Stromal cell of bone marrow (primary cell): Measurements from ENCODE around the gene ZFYVE9.

Source experiments
- DNase-seq: peaks from one replicate; pipeline ENCODE4 v3.0.0-alpha.2; 2012; ENCODE audit warnings: low read depth

Gene ZFYVE9

GRCh38 chr1:52243221-52243987, 101.5 kb downstream of the ZFYVE9 start:
- DNase-seq, result no peak

GRCh38 chr1:52249831-52250230, 107.9 kb downstream of the ZFYVE9 start:
- no peak for DNase-seq

- DNase-seq, result no peak
Measured at GRCh38 chr1:52253421-52253820, 111.5 kb downstream of the ZFYVE9 start.

- DNase-seq, result no peak
Measured at GRCh38 chr1:52259886-52260285, 118.0 kb downstream of the ZFYVE9 start.

- DNase-seq, result no peak
Measured at GRCh38 chr1:52263153-52263910, 121.4 kb downstream of the ZFYVE9 start.

DNA sequence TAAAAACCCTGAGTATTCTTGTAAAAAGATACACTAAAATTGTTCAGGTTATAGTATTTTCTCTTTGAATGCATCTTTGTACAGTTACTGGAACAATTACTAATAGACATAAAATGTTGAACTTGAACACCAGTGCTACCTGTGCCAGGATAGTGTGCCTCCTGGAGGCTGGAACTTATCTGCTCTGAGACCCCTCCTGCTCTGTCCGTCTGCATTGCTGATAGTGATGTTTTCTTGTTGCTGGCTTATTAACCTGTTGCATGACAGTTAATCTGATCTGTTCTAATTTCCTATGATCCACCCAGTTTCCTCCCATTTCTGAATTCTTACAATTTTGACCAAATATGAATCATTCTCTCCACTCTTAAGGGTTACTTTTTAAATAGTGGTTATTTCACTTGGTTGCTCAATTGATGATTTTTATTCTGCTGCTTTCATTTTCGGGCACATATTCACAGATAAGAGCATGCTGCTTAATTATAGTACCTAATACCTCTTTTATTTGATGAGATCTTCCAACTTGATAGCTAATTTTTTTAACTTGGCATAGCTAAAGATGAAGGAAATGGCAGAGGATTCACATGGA, 122.7 kb downstream of the ZFYVE9 start:
- DNase-seq, result peak; percentile 9

- DNase-seq, result no peak
Measured at GRCh38 chr1:52266507-52266906, 124.6 kb downstream of the ZFYVE9 start.

DNA sequence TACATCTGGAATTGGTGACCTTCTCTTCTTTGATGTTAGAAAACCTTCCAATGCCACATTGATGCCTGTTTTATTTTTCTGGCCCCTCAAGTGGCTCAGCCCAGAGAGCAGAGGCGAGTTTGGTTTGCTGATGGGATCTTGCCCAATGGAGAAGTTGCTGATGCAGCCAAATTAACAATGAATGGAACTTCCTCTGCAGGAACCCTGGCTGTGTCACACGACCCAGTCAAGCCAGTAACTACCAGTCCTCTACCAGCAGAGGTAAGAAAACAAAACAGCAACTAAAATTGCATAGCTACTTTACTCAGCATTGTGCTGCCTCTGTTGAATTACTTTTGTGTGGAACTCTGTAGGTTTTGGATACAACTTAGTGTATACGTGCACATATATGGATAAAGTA, 126.5 kb downstream of the ZFYVE9 start:
- DNase-seq, result peak; percentile 16

DNA sequence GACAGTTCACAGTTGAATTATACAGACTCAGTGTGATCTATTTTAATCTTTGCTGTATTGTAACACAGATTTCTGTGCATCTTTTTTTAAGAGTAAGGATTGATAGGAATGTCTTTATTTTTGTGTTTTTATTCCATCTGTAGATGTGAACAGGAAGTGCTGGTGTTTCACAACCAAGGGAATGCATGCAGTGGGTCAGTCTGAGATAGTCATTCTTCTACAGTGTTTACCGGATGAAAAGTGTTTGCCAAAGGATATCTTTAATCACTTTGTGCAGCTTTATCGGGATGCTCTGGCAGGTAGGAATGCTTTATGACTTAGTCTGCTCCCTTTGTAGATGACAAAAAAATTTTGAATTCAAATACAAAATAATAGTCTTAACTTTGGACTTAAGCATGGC, 139.6 kb downstream of the ZFYVE9 start:
- DNase-seq, result no peak

DNA sequence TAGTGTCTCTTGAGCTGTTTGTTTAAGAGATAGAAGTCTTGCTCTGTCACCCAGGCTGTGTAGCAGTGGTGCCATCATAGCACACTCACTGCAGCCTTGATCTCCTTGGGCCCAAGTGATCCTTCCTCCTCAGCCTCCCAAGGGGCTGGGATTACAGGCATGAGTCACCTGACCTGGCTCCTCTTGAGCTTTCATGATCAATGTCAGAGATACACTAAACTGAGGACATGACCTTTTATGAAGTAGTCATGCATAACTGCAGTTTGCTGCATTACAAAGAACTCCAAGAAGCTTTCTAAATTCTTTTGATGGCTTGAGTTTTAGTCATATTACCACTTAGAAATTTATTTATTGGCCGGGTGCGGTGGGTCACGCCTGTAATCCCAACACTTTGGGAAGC, 146.4 kb downstream of the ZFYVE9 start:
- DNase-seq, result peak; percentile 38

- DNase-seq, result peak; percentile 15
Measured at GRCh38 chr1:52294580-52294979, 152.7 kb downstream of the ZFYVE9 start.

DNA sequence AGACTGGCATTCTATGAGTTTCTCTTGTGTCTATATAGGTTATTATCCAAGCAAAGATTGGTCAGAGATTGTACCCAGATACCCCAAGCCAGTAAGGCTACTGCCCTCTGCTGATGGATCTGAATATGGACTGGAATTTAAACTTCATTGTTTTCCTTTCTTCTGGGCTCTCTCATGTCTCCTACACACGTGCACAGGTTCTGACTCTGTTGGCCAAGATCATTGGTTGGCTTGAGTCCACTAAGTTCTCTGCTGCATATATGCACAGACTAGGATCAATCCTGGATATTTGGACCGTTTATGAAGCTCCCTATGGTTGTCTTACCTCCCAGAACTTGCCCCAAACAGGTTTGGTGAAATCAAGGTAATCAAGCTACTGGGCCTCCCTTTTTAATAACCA, 154.5 kb downstream of the ZFYVE9 start:
- DNase-seq, result peak; percentile 32

- DNase-seq, result no peak
Measured at GRCh38 chr1:52305417-52306226, 163.7 kb downstream of the ZFYVE9 start.

DNA sequence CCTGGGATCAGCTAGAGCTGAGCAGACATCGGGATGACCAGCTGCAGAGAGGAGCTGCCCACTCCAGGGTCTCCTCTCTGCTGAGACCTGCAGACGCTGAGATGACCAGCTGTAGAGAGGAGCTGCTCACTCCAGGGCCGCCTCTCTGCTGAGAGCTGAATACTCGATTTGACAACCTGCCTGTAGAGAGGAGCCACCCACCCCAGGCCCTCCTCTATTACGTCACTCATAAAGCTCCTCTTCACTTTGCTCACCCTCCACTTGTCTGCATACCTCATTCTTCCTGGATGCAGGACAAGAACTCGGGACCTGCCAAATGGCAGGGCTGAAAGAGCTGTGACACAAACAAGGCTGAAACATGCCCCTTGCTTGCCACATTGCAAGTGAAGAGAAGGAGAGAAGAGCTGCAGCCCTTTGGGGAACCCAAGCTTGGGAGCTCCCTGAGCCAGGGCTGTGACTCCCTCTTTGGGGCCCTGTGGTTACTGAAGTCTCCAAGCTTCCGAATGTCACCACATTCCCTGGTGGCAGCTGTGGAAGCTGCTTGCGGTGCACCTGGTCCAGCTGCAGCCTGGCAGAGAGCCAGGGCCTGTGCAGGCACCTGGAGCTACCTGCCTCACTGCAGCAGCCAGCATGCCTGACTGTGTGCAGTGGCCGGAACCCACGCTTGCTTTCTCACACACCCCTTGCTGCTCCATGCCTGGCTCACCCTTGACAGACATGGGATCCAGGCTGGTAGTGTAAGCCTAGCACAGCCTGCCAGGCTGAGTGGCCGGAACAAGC, 164.5 kb downstream of the ZFYVE9 start:
- no peak for DNase-seq

DNA sequence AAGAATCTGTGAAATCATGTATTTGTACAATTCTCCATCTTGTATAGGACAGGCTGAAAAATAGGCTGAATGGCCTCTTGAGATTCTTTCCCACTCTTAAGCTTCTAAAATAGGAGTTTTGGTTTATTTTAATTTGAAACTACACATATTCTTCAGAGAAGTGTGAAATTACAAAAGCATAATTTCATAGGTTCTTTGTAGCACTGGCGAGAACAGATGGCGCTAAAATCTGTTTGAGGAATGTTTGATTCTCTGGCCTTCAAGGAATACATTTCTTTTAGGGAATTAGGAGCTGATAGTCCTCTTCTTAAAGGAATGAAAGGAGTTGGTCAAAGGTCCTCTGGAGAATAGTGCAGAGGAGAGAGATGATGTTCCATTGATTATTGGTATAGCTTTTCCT, 179.2 kb downstream of the ZFYVE9 start:
- no peak for DNase-seq

GRCh38 chr1:52323731-52324130, 181.8 kb downstream of the ZFYVE9 start:
- DNase-seq, result no peak

DNA sequence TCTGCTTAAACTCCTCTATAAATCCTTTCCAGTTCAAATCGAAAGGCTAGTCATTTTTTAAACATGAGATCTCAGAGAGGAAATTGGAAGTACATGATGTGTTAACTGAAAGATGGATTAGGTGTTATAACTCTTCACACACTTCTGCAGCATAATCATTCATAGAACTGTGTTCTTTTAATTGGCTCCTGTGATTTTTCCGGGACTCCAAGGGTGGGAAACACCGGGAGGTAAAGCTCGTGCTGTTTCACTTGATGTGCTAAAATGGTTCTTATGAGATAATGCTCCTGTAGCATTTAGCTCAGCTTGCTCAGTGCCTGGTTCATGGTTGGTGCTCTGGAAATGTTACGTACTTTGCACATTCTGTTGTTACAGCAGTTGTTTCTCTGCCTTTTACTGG, 183.9 kb downstream of the ZFYVE9 start:
- no peak for DNase-seq

GRCh38 chr1:52328615-52329014, 186.7 kb downstream of the ZFYVE9 start:
- DNase-seq, result no peak

- no peak for DNase-seq
Measured at GRCh38 chr1:52332411-52332810, 190.5 kb downstream of the ZFYVE9 start.

DNA sequence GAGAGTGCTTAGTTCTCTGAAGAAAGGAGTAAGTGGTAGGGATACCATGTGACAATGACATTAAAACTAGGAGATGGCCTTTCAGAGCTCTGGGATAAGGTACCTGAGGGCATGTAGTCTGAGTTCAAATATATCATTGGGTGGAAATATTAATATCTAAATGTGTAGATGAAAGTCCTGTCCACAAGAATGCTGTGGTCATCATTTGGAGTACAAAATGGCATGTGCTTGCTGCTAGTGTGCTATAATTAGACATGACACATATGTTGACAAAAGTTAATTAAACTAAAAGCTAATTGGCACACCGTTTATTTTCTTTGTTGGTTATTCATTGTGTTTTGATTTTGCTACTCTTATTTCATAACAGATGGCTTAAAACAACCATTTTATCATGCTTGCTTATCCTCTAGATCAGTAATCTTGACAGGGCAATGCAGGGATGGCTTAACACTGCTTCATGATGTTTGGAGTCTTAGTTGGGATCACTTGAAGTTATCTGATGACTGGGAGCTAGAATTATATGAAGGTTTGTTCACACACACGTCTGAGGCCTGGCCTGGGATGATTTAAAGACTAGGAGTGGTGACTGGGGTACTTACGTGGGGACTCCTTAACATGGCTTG, 193.1 kb downstream of the ZFYVE9 start:
- DNase-seq, result no peak

GRCh38 chr1:52337439-52337838, 195.6 kb downstream of the ZFYVE9 start:
- DNase-seq, result no peak
